ENCODE measurements around the gene SEPTIN7. TPM values are rescaled to one million over a fixed set of nuclear protein-coding genes. Genes with fewer than 3 reads are reported as not detected.

The SEPTIN7 gene
- total and polyA plus RNA-seq, 9 of the 15 experiments (the other 6 are each of a cell fraction or from before 2014, with no cell fraction given): 95.0 to 268 (median 163) TPM

DNA sequence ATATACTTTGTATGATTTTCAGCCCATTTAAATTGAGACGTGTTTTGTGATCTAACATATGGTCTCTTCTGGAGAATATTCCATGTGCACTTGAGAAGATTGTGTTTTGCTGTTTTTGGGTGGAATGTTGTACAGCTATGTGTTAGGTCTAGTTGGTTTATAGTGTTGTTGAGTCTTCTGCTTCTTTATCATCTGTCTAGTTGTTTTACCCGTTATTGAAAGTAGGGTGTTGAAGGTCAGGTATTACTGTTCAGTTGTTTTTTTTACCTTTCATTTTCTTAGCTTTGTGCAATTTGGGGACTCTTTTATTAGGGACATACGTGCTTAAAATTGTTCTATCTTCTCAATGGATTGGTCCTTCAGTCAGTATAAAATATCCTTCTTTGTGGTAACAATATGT is 18.5 kb downstream of the SEPTIN7 start:
- ChIA-PET CTCF (ENCODE audit: low intra/inter-chr PET ratio) (no interaction called here), POLR2A (interaction anchor here (2.2 kb wide), 1 partner anchor 19 kb away, joined by 13 read pairs; the partner anchor contains the start of gene SEPTIN7)
- peaks cover 95% of the 10 kb centered on the region for H3K79me2 ChIP-seq (ENCODE audit: control insufficient read depth, insufficient read depth, low read length)
- WGBS (ENCODE audit: insufficient coverage, low coverage, missing lambda C conversion rate): 54% methylated on average over 3 of the region's 3 CpGs
- no peaks in the 10 kb centered on the region; the same call in 1 of the 2 replicates for H4K20me1 ChIP-seq (replicated peaks; ENCODE audit: control insufficient read depth, insufficient read depth, low read length)
- ATAC-seq: no peak
- no peak overlapping the region for H3K27ac ChIP-seq (ENCODE audit: extremely low read depth, low read depth, low read length)
- H3K27me3 ChIP-seq (ENCODE audit: control insufficient read depth in 2 of 2, insufficient read depth in 2 of 2, low read length in 2 of 2): no peaks in the 10 kb centered on the region
- no peak overlapping the region for H3K9ac ChIP-seq (ENCODE audit: insufficient read depth in 1 of 2, low read depth in 2 of 2, low read length in 2 of 2)
- no peaks in the 10 kb centered on the region for H3K9me1 ChIP-seq (ENCODE audit: control insufficient read depth, insufficient read depth, low read length)
- in situ Hi-C loops (cut with MboI): no loop called here
- 0 out of 5 replicates have a peak, but pooled peaks cover 0 to 2% of the 10 kb centered on the region in 2 experiments for H3K4me1 ChIP-seq (replicated peaks in 1 of 2; ENCODE audit: control insufficient read depth in 2 of 2, insufficient read depth in 2 of 2, low read length in 2 of 2)
- H3K4me2 ChIP-seq (ENCODE audit: insufficient read depth, low read length): no peak overlapping the region
- FAIRE-seq: no peak
- peaks cover 4% of the 10 kb centered on the region; the same call in 1 of the 2 replicates for H3K9me3 ChIP-seq (replicated peaks; ENCODE audit: control insufficient read depth, insufficient read depth, low read depth, low read length)
- intact Hi-C loops (cut with micrococcal nuclease): no loop called here
- H3K4me3 ChIP-seq: no peak overlapping the region
- DNase-seq (ENCODE audit: extremely low read depth in 1 of 4, low spot score in 3 of 4): no peak
- H2AFZ ChIP-seq (ENCODE audit: low read depth, low read length): no peak overlapping the region
- H3K36me3 ChIP-seq (ENCODE audit: control insufficient read depth, insufficient read depth, low read length): no peaks in the 10 kb centered on the region; the same call in 2 of the 3 replicates
- BruUV-seq (replicated peaks): no TSS peak
- TF ChIP-seq ZNF668 (CRISPR knock-in tag; IDR thresholded peaks at IDR 0.05): no peak
- no peak for TF ChIP-seq SREBF1 (IDR thresholded peaks at IDR 0.05; ENCODE audit: borderline replicate concordance, low read depth, low read length)
- no peak for TF ChIP-seq ZNF780A (CRISPR knock-in tag; IDR thresholded peaks at IDR 0.05)
- TF ChIP-seq KLF6 (CRISPR knock-in tag; IDR thresholded peaks at IDR 0.05; ENCODE audit: borderline replicate concordance): no peak
- TF ChIP-seq, protein P1, sequence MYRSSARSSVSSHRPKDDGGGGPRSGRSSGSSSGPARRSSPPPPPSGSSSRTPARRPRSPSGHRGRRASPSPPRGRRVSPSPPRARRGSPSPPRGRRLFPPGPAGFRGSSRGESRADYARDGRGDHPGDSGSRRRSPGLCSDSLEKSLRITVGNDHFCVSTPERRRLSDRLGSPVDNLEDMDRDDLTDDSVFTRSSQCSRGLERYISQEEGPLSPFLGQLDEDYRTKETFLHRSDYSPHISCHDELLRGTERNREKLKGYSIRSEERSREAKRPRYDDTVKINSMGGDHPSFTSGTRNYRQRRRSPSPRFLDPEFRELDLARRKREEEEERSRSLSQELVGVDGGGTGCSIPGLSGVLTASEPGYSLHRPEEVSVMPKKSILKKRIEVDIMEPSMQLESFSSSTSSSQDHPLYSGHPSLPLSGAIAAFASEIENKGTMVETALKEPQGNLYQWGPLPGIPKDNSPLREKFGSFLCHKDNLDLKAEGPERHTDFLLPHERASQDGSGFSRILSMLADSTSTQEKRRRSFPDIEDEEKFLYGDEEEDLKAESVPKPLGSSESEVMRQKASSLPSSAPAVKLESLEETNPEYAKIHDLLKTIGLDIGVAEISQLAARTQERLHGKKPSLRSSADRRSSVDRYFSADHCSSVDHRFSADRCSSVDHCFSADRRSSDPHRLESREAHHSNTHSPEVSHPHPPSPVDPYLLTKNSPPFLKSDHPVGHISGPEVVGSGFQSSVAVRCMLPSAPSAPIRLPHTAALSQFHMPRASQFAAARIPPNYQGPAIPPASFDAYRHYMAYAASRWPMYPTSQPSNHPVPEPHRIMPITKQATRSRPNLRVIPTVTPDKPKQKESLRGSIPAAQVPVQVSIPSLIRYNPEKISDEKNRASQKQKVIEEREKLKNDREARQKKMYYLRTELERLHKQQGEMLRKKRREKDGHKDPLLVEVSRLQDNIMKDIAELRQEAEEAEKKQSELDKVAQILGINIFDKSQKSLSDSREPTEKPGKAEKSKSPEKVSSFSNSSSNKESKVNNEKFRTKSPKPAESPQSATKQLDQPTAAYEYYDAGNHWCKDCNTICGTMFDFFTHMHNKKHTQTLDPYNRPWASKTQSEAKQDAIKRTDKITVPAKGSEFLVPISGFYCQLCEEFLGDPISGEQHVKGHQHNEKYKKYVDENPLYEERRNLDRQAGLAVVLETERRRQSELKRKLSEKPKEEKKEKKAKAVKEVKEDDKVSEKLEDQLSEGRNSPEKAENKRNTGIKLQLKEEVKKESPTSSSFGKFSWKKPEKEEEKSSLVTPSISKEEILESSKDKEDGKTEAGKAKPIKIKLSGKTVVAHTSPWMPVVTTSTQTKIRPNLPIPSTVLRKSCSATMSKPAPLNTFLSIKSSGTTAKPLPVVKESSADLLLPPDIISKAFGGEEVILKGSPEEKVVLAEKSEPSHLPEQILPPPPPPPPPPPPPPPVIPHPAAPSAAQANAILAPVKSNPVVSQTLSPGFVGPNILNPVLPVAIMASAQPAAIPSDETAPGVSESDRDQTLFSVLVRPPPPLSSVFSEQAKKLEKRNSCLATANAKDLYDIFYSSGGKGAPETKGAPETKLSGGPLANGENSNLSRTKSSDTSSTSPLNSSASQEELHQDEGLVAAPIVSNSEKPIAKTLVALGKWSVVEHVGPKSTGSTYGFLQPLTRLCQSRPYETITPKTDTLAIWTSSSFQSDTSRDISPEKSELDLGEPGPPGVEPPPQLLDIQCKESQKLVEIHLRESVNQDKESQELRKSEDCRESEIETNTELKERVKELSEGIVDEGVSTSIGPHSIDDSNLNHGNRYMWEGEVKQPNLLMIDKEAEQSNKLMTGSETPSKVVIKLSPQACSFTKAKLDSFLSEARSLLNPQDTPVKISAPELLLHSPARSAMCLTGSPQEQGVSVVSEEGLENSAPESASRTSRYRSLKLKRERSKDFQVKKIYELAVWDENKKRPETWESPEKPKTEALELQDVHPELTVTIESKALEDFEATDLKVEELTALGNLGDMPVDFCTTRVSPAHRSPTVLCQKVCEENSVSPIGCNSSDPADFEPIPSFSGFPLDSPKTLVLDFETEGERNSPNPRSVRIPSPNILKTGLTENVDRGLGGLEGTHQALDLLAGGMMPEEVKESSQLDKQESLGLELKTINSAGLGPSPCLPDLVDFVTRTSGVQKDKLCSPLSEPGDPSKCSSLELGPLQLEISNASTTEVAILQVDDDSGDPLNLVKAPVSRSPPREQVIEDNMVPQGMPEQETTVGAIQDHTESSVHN (IDR thresholded peaks at IDR 0.05; ENCODE audit: borderline replicate concordance in 1 of 2, low read depth in 1 of 2): no peak
- no peak for TF ChIP-seq DACH1 (IDR thresholded peaks at IDR 0.05; ENCODE audit: partially characterized antibody)

Data from K562 (cell line).